CD1c-positive myeloid dendritic cell (primary cell): ENCODE results near the gene MUC5B.
A peak's percentile ranks its signal among the peaks of the same experiment; 100 is the strongest.
"Not testable (repeated sequence)": the region's sequence is repeated elsewhere in the genome, so short reads cannot be mapped to it uniquely, and the experiment has no call there.

Source experiments
- DNase-seq: peaks from one replicate; pipeline ENCODE4 v3.0.0-alpha.2; 2016; ENCODE audit errors: extremely low spot score

The MUC5B gene

GRCh38 chr11:1202776-1203504 is 19.9 kb upstream of the MUC5B start:
- DNase-seq = peak; percentile 64

- no peak for DNase-seq
Measured at GRCh38 chr11:1203505-1204271, 19.2 kb upstream of the MUC5B start.

GRCh38 chr11:1204381-1205101 is 18.3 kb upstream of the MUC5B start:
- DNase-seq = no peak

- DNase-seq = no peak
Measured at GRCh38 chr11:1205121-1205986, 17.5 kb upstream of the MUC5B start.

GRCh38 chr11:1205987-1206331 is 16.9 kb upstream of the MUC5B start:
- DNase-seq = no peak

- no peak for DNase-seq
Measured at GRCh38 chr11:1206391-1207271, 16.2 kb upstream of the MUC5B start.

- DNase-seq = no peak
Measured at GRCh38 chr11:1207401-1208143, 15.3 kb upstream of the MUC5B start.

- no peak for DNase-seq
Measured at GRCh38 chr11:1208144-1208393, 14.8 kb upstream of the MUC5B start.

- no peak for DNase-seq
Measured at GRCh38 chr11:1208394-1209261, 14.2 kb upstream of the MUC5B start.

GRCh38 chr11:1209371-1210057 is 13.4 kb upstream of the MUC5B start:
- DNase-seq = no peak

- DNase-seq = no peak
Measured at GRCh38 chr11:1211838-1212237, 11.0 kb upstream of the MUC5B start.

GRCh38 chr11:1215826-1216225 is 7.0 kb upstream of the MUC5B start:
- DNase-seq = not testable (repeated sequence)

- DNase-seq = no peak
Measured at GRCh38 chr11:1217151-1217550, 5.7 kb upstream of the MUC5B start.

- no peak for DNase-seq
Measured at GRCh38 chr11:1218256-1218787, 4.5 kb upstream of the MUC5B start.

- DNase-seq = no peak
Measured at GRCh38 chr11:1218788-1219445, 3.9 kb upstream of the MUC5B start.

- no peak for DNase-seq
Measured at GRCh38 chr11:1219446-1219833, 3.4 kb upstream of the MUC5B start.

- DNase-seq = no peak
Measured at GRCh38 chr11:1219834-1220815, 2.7 kb upstream of the MUC5B start.
